Measurements from ENCODE around the gene DUSP7. TPM values are rescaled to one million over a fixed set of nuclear protein-coding genes. Genes with fewer than 3 reads are reported as not detected.

Gene DUSP7, protein sequence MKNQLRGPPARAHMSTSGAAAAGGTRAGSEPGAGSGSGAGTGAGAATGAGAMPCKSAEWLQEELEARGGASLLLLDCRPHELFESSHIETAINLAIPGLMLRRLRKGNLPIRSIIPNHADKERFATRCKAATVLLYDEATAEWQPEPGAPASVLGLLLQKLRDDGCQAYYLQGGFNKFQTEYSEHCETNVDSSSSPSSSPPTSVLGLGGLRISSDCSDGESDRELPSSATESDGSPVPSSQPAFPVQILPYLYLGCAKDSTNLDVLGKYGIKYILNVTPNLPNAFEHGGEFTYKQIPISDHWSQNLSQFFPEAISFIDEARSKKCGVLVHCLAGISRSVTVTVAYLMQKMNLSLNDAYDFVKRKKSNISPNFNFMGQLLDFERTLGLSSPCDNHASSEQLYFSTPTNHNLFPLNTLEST
- total RNA-seq: 6.1 and 11.9 TPM in 2 replicates

GRCh38 chr3:52056521-52056967 lies at the start of gene DUSP7:
DUSP7 (minus strand) TSS chr3:52056571; CDS start chr3:52056366, 205 bp downstream.

Other genes with a start within 250 kb of the DUSP7 start
- not detected in 2 replicates for gene IQCF2, start 195.0 kb downstream of the DUSP7 start, total RNA-seq
- gene IQCF5, start 181.0 kb downstream of the DUSP7 start, total RNA-seq: not detected in 2 replicates
- gene IQCF1, start 153.2 kb downstream of the DUSP7 start, total RNA-seq: not detected in 2 replicates
- 18.6 and 20.5 TPM in 2 replicates for gene RRP9, start 114.7 kb downstream of the DUSP7 start, total RNA-seq
- gene PARP3, start 114.2 kb downstream of the DUSP7 start, total RNA-seq: 29.6 and 30.5 TPM in 2 replicates
- under 0.01 TPM in 1 of 2 replicates, not detected in the other for gene GPR62, start 101.2 kb downstream of the DUSP7 start, total RNA-seq
- gene PCBP4, start 89.1 kb downstream of the DUSP7 start, total RNA-seq: 56.0 and 73.1 TPM in 2 replicates
- gene ABHD14B, start 82.5 kb downstream of the DUSP7 start, total RNA-seq: 19.3 and 40.9 TPM in 2 replicates
- 12.9 and 14.9 TPM in 2 replicates for gene ABHD14A, start 81.5 kb downstream of the DUSP7 start, total RNA-seq
- 45.2 and 52.5 TPM in 2 replicates for gene ACY1, start 73.0 kb downstream of the DUSP7 start, total RNA-seq
- 1,028 and 1,056 TPM in 2 replicates for gene RPL29, start 60.7 kb downstream of the DUSP7 start, total RNA-seq
- gene POC1A, start 97.9 kb upstream of the DUSP7 start, total RNA-seq: 5.5 and 15.0 TPM in 2 replicates
- gene ALAS1, start 141.6 kb upstream of the DUSP7 start, total RNA-seq: 45.7 and 68.5 TPM in 2 replicates
- under 0.01 and 0.17 TPM in 2 replicates for gene TLR9, start 169.1 kb upstream of the DUSP7 start, total RNA-seq
- 96.8 and 120 TPM in 2 replicates for gene TWF2, start 182.6 kb upstream of the DUSP7 start, total RNA-seq
- 27.3 and 47.1 TPM in 2 replicates for gene PPM1M, start 189.2 kb upstream of the DUSP7 start, total RNA-seq
- gene WDR82, start 222.1 kb upstream of the DUSP7 start, total RNA-seq: 66.3 and 69.6 TPM in 2 replicates
- 5.8 and 16.6 TPM in 2 replicates for gene GLYCTK, start 231.3 kb upstream of the DUSP7 start, total RNA-seq